DND-41 (cell line): ENCODE measurements around the gene GRXCR1.

Source experiments
- ATAC-seq: fragments of 200-7000 bp; cut with Tn5 transposase; 3 replicates; pipeline ENCODE4 v1.9.1; 2021; ENCODE audit warnings: low read depth; ENCODE audit not compliant: insufficient read depth
- DNase-seq: peaks from one replicate; pipeline ENCODE4 v3.0.0-alpha.2; 2020
- H2AFZ ChIP-seq: 2 replicates; pipeline ENCODE4 v1.6.0; 2012; ENCODE audit warnings: low read depth, low read length
- H3K27ac ChIP-seq: 2 replicates; pipeline ENCODE4 v1.5.1; 2012; ENCODE audit warnings: low read length, inconsistent platforms
- H3K27me3 ChIP-seq: fragments of 200-600 bp; sonication (generic); 2 replicates; pipeline ENCODE4 v1.6.0; 2012; ENCODE audit warnings: low read length, mild to moderate bottlenecking, inconsistent platforms; ENCODE audit not compliant: insufficient read depth, poor library complexity
- H3K36me3 ChIP-seq: 2 replicates; pipeline ENCODE4 v1.5.1; 2012; ENCODE audit warnings: low read length, inconsistent platforms; ENCODE audit not compliant: insufficient read depth
- H3K4me1 ChIP-seq: 2 replicates; pipeline ENCODE4 v1.5.1; 2012; ENCODE audit warnings: mild to moderate bottlenecking, low read length; ENCODE audit not compliant: insufficient read depth
- H3K4me2 ChIP-seq: 2 replicates; pipeline ENCODE4 v1.6.0; 2012; ENCODE audit warnings: mild to moderate bottlenecking, moderate library complexity, low read length, inconsistent platforms; ENCODE audit not compliant: insufficient read depth
- H3K4me3 ChIP-seq, 2 experiments: fragments of 200-600 bp in 1 of 2; shearing (Covaris generic) in 1 of 2; 2 replicates each; pipeline ENCODE4 v1.5.1; 2012 to 2016; ENCODE audit warnings: inconsistent platforms in 2 of 2, low read length in 2 of 2, mild to moderate bottlenecking in 2 of 2, low read depth in 1 of 2, moderate library complexity in 1 of 2
- H3K79me2 ChIP-seq: 2 replicates; pipeline ENCODE4 v1.6.0; 2012; ENCODE audit warnings: low read length, inconsistent platforms; ENCODE audit not compliant: insufficient read depth
- H3K9ac ChIP-seq: 2 replicates; pipeline ENCODE4 v1.6.0; 2012; ENCODE audit warnings: low read depth, mild to moderate bottlenecking, inconsistent platforms, low read length, moderate library complexity
- H3K9me3 ChIP-seq: 2 replicates; pipeline ENCODE4 v1.5.1; 2012; ENCODE audit warnings: low read length, moderate library complexity, mild to moderate bottlenecking, inconsistent platforms; ENCODE audit not compliant: insufficient read depth, severe bottlenecking
- H4K20me1 ChIP-seq: 2 replicates; pipeline ENCODE4 v1.6.0; 2012; ENCODE audit warnings: low read length; ENCODE audit not compliant: insufficient read depth
- EZH2 ChIP-seq: IDR thresholded peaks from 3 replicates; pipeline ENCODE4 v1.6.1; 2012; ENCODE audit warnings: borderline replicate concordance, low read depth, mild to moderate bottlenecking, moderate library complexity, low read length, inconsistent platforms; ENCODE audit not compliant: severe bottlenecking
- TF ChIP-seq, protein P1 (sequence below): IDR thresholded peaks from 2 replicates; pipeline ENCODE4 v1.5.1; 2012; ENCODE audit warnings: borderline replicate concordance, low read length, moderate library complexity, mild to moderate bottlenecking; ENCODE audit not compliant: poor library complexity, severe bottlenecking; ENCODE audit errors: extremely low read depth

GRXCR1 gene

DNA sequence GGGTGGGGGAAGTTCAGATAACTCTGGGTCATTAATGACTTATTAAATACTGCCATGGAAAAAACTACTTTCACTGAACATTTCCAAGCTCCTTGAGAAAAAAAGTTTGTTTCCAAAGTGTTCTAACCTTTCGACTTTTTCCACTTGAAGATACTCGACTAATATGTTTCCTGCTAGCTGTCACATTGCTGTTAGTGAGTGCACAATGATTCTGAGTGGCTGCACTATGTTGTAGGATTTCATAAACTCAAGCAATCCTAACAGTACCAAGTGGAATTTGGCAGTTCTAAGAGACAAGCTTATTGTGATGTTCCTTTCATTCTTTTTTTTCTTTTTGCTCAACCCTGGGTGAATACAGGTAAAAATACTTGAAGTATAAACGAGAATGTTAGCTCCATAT, 33.4 kb downstream of the GRXCR1 start:
- H3K9me3 ChIP-seq, result no peaks in the 10 kb centered on the region
- DNase-seq, result no peak
- H3K4me1 ChIP-seq, result no peaks in the 10 kb centered on the region
- H3K9ac ChIP-seq, result no peak overlapping the region
- no peaks in the 10 kb centered on the region for H3K79me2 ChIP-seq
- no peaks in the 10 kb centered on the region for H3K27me3 ChIP-seq
- H3K27ac ChIP-seq, result no peak overlapping the region
- H2AFZ ChIP-seq, result no peak overlapping the region
- ATAC-seq, result no peak
- no peaks in the 10 kb centered on the region for H3K36me3 ChIP-seq
- H3K4me2 ChIP-seq, result no peak overlapping the region
- H4K20me1 ChIP-seq, result no peaks in the 10 kb centered on the region
- H3K4me3 ChIP-seq, result no peak overlapping the region
- TF ChIP-seq, protein P1, sequence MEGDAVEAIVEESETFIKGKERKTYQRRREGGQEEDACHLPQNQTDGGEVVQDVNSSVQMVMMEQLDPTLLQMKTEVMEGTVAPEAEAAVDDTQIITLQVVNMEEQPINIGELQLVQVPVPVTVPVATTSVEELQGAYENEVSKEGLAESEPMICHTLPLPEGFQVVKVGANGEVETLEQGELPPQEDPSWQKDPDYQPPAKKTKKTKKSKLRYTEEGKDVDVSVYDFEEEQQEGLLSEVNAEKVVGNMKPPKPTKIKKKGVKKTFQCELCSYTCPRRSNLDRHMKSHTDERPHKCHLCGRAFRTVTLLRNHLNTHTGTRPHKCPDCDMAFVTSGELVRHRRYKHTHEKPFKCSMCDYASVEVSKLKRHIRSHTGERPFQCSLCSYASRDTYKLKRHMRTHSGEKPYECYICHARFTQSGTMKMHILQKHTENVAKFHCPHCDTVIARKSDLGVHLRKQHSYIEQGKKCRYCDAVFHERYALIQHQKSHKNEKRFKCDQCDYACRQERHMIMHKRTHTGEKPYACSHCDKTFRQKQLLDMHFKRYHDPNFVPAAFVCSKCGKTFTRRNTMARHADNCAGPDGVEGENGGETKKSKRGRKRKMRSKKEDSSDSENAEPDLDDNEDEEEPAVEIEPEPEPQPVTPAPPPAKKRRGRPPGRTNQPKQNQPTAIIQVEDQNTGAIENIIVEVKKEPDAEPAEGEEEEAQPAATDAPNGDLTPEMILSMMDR, result no peak
- TF ChIP-seq EZH2, result no peak

DNA sequence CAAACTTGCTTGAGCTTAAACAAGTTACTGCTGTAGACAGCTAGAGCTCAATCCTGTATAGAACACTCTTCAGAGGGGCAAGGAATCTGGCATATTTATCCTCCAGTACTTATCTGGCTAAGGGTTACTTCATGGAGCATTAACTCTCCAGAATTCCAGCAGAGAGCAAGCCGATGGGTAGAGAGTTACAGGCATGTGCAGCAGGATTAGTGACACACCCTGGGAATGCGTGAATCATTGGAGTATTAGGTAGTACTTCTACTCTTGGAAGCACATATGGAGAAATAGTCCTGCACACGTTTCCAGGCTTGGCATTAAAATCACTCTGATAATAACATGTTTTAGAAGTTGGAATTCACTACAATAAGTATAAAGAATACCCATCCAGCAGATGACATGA, 35.4 kb downstream of the GRXCR1 start:
- H3K27me3 ChIP-seq, result no peaks in the 10 kb centered on the region
- TF ChIP-seq EZH2, result no peak
- TF ChIP-seq, protein P1, result no peak
- H3K27ac ChIP-seq, result no peak overlapping the region
- ATAC-seq (no peak), DNase-seq (no peak)
- H2AFZ ChIP-seq, result no peak overlapping the region
- no peak overlapping the region for H3K4me2 ChIP-seq
- H3K9me3 ChIP-seq, result no peaks in the 10 kb centered on the region
- H3K4me3 ChIP-seq, result no peak overlapping the region
- no peaks in the 10 kb centered on the region for H3K36me3 ChIP-seq
- no peaks in the 10 kb centered on the region for H3K79me2 ChIP-seq
- H3K9ac ChIP-seq, result no peak overlapping the region
- H3K4me1 ChIP-seq, result no peaks in the 10 kb centered on the region
- no peaks in the 10 kb centered on the region for H4K20me1 ChIP-seq

DNA sequence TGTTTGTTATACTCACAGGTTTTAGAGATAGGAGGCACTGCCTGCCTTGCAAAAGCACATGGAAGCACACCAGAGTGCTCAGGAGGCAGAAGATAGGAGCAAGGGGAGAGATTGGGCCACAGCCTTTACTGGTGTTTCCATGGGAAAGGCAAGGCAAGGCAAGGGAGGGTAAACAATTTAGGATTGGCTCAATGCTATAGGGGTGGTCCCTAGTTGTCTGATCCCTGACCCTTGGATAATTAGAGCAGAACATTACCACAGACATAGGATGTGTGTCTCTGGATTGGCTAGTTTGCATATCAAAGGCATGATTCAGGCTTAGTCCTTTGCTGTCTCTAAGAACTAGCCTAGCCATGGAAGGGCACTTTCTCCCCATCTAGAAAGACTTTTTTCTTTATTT, 36.1 kb downstream of the GRXCR1 start:
- TF ChIP-seq EZH2, result no peak
- TF ChIP-seq, protein P1, result no peak
- no peak for ATAC-seq
- H4K20me1 ChIP-seq, result no peaks in the 10 kb centered on the region

DNA sequence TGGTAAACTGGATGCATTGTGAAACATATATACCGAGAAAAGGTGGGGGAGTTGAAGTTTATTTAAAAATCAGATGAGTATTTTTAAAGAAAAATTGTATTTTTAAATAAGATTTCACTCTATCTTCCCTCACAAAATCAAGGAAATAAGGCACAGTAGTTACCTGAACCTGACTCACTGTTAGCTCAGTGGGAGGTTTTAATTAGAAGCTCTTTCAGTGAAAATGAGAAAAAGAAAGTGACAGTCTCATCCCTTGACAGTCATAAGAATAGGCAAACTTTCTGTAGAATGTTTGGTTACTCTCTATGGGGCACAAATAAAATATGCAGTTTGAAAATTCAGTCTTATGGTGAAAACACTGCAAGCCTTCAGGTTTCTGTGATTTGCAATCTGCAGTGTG, 49.7 kb downstream of the GRXCR1 start:
- Histone ChIP-seq H3K27ac (no peak overlapping the region), H3K79me2 (no peaks in the 10 kb centered on the region), H3K36me3 (no peaks in the 10 kb centered on the region), H4K20me1 (no peaks in the 10 kb centered on the region), H3K9ac (no peak overlapping the region), H2AFZ (no peak overlapping the region), H3K4me1 (no peaks in the 10 kb centered on the region), H3K4me2 (no peak overlapping the region), H3K4me3 (no peak overlapping the region), H3K9me3 (no peaks in the 10 kb centered on the region), H3K27me3 (no peaks in the 10 kb centered on the region)
- DNase-seq (no peak), ATAC-seq (no peak)
- TF ChIP-seq, protein P1, result no peak
- no peak for TF ChIP-seq EZH2

More for the DNA sequence above, 36.1 kb downstream of the GRXCR1 start:
- no peak overlapping the region for H2AFZ ChIP-seq
- H3K4me1 ChIP-seq, result no peaks in the 10 kb centered on the region
- no peak for DNase-seq
- H3K36me3 ChIP-seq, result no peaks in the 10 kb centered on the region
- no peak overlapping the region for H3K27ac ChIP-seq
- H3K9ac ChIP-seq, result no peak overlapping the region
- no peak overlapping the region for H3K4me2 ChIP-seq
- H3K4me3 ChIP-seq, result no peak overlapping the region
- H3K9me3 ChIP-seq, result no peaks in the 10 kb centered on the region
- H3K27me3 ChIP-seq, result no peaks in the 10 kb centered on the region
- no peaks in the 10 kb centered on the region for H3K79me2 ChIP-seq
